C4-2B (cell line): ENCODE data around the gene MBTPS2.
"Not testable (repeated sequence)": the region's sequence is repeated elsewhere in the genome, so short reads cannot be mapped to it uniquely, and the experiment has no call there.

Experiments
- H3K27ac ChIP-seq: fragments of 450-650 bp; 2 replicates; pipeline ENCODE4 v1.5.1; 2017
- ZFX ChIP-seq: fragments of 450-650 bp; IDR thresholded peaks from 2 replicates; pipeline ENCODE4 v1.6.1; 2017
- TF ChIP-seq, protein P1 (sequence below): fragments of 450-650 bp; conservative IDR thresholded peaks from 2 replicates; pipeline ENCODE4 v1.5.1; 2017; ENCODE audit warnings: mild to moderate bottlenecking

The MBTPS2 gene

DNA sequence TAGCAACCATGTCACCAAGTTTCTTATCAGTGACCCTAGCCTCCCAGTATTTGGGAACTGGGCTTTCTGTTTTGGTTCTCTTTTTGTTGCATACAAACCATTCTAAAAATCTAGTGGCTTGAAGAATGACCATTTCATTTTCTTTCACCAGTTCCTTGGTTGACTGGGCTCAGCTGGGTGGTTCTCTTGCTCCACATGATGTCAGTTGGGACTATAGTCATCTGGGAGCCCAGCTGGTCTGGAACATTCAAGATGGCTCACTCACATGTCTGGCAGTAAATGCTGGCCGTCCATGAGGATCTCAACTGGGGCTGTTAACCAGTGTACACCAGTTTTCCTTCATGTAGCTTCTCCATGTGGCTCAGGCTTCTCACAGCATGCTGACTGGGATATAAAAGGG is 27.6 kb upstream of the MBTPS2 start:
- TF ChIP-seq, protein P1, sequence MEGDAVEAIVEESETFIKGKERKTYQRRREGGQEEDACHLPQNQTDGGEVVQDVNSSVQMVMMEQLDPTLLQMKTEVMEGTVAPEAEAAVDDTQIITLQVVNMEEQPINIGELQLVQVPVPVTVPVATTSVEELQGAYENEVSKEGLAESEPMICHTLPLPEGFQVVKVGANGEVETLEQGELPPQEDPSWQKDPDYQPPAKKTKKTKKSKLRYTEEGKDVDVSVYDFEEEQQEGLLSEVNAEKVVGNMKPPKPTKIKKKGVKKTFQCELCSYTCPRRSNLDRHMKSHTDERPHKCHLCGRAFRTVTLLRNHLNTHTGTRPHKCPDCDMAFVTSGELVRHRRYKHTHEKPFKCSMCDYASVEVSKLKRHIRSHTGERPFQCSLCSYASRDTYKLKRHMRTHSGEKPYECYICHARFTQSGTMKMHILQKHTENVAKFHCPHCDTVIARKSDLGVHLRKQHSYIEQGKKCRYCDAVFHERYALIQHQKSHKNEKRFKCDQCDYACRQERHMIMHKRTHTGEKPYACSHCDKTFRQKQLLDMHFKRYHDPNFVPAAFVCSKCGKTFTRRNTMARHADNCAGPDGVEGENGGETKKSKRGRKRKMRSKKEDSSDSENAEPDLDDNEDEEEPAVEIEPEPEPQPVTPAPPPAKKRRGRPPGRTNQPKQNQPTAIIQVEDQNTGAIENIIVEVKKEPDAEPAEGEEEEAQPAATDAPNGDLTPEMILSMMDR, result no peak
- no peak for TF ChIP-seq ZFX
- H3K27ac ChIP-seq, result no peak overlapping the region

- TF ChIP-seq ZFX, result no peak
- TF ChIP-seq, protein P1, result no peak
- no peak overlapping the region for H3K27ac ChIP-seq
Measured at GRCh38 chrX:21812628-21813027, 26.8 kb upstream of the MBTPS2 start.

DNA sequence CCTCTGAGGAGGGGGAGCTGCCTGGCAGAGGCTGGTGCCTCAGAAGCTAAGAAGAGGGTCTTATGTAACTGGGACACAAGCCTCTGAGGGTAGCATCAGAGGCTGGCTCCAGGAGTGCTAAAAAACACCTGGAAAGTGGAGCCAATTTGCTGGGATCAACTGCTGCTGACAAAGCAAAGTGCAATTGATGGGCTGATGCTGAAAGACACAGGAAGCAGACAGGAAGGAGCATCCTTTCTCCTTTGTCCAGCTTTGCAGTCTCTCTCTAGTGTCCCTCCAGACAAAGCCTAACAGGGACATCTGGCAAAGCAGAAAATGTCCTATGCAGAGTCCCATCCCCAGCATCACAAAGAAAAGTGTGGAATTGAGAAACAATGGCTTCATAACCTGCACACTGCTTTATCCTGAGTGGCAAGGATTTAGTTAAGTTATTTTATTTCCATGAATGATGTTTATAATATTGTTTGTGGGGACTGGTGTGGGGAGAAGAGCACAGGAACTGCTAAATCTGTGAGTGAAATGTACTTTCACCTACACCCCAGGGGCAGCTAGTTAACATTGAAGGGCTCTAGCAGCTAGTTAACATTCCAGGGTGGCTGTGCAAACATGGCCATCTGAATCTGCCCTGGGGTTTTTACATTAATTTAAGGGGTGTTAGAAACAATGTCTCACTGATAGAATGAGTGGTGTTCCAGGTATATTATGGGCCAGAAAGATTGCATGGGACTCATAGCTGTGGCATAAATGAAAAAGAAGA is 25.6 kb upstream of the MBTPS2 start:
- no peak for TF ChIP-seq ZFX
- TF ChIP-seq, protein P1, result no peak
- H3K27ac ChIP-seq, result no peak overlapping the region

GRCh38 chrX:21816136-21816535 is 23.3 kb upstream of the MBTPS2 start:
- TF ChIP-seq, protein P1, result no peak
- no peak overlapping the region for H3K27ac ChIP-seq

GRCh38 chrX:21820170-21820569 is 19.2 kb upstream of the MBTPS2 start:
- H3K27ac ChIP-seq, result not testable (repeated sequence)

DNA sequence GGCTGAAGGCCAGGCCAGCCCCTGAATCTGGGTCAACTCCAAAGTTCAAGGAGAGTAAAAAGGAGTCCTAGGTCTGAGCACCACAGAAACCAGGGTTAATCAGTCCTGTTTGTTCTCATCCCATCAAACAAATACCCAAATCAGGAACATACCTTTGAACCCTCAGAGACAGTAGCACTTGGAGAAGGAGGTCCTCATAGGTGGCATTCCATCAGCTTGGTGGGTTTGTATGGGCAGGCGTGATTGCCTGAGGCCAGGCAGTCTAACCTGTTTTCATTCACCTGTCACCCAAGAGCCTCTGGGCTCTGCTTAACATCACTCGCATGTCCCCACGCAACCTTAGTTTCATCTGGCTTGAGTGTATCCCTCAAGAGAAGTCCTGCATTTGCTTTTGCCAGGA is 17.5 kb upstream of the MBTPS2 start:
- H3K27ac ChIP-seq, result no peak overlapping the region
- TF ChIP-seq, protein P1, result no peak
- no peak for TF ChIP-seq ZFX

GRCh38 chrX:21831496-21831895 is 7.9 kb upstream of the MBTPS2 start:
- TF ChIP-seq ZFX, result no peak
- TF ChIP-seq, protein P1, result no peak
- H3K27ac ChIP-seq, result no peak overlapping the region

- no peak overlapping the region for H3K27ac ChIP-seq
- TF ChIP-seq, protein P1, result no peak
- no peak for TF ChIP-seq ZFX
Measured at GRCh38 chrX:21837056-21837455, 2.4 kb upstream of the MBTPS2 start.
